Measurements from ENCODE around the gene F10.

GRCh38 chr13:113149711-113150549 is 27.3 kb downstream of the F10 start:
- TF ChIP-seq MAX (IDR thresholded peaks at IDR 0.05; ENCODE audit: low read depth) (no peak), CTCF (IDR thresholded peaks at IDR 0.05) (no peak), ZBTB33 (IDR thresholded peaks at IDR 0.05; ENCODE audit: borderline replicate concordance, low read depth) (no peak)
